Loucy (cell line): ENCODE measurements around the gene DERA.

Experiments used
- H2AFZ ChIP-seq: fragments of 200-600 bp; sonication (generic); 2 replicates; pipeline ENCODE4 v1.6.0; 2016; ENCODE audit warnings: antibody characterized with exemption, mild to moderate bottlenecking, low read length, moderate library complexity
- H3F3A ChIP-seq: fragments of 200-600 bp; 2 replicates; pipeline ENCODE4 v1.6.0; 2016; ENCODE audit warnings: antibody characterized with exemption, low read depth, mild to moderate bottlenecking
- H3K27me3 ChIP-seq: fragments of 200-600 bp; sonication (generic); 2 replicates; pipeline ENCODE4 v1.6.1; 2014; ENCODE audit warnings: low read length, mild to moderate bottlenecking; ENCODE audit not compliant: insufficient read depth, poor library complexity, severe bottlenecking
- H3K36me3 ChIP-seq: fragments of 200-600 bp; sonication (generic); 2 replicates; pipeline ENCODE4 v1.6.1; 2016; ENCODE audit warnings: low read length; ENCODE audit not compliant: insufficient read depth
- H3K4me1 ChIP-seq: fragments of 200-600 bp; sonication (generic); 2 replicates; pipeline ENCODE4 v1.5.1; 2014; ENCODE audit warnings: low read length, mild to moderate bottlenecking; ENCODE audit not compliant: insufficient read depth, poor library complexity, severe bottlenecking
- H3K4me2 ChIP-seq: fragments of 200-600 bp; sonication (generic); 2 replicates; pipeline ENCODE4 v1.6.0; 2014; ENCODE audit warnings: antibody characterized with exemption, low read length, low read depth, mild to moderate bottlenecking; ENCODE audit not compliant: poor library complexity, severe bottlenecking
- H3K4me3 ChIP-seq: fragments of 200-600 bp; sonication (generic); 2 replicates; pipeline ENCODE4 v1.5.1; 2014; ENCODE audit warnings: low read length, mild to moderate bottlenecking, mixed read lengths; ENCODE audit not compliant: poor library complexity, severe bottlenecking
- H3K79me2 ChIP-seq: fragments of 200-600 bp; sonication (generic); 2 replicates; pipeline ENCODE4 v1.6.1; 2014; ENCODE audit warnings: low read length; ENCODE audit not compliant: insufficient read depth
- H3K9ac ChIP-seq: fragments of 200-600 bp; sonication (generic); 2 replicates; pipeline ENCODE4 v1.6.0; 2014; ENCODE audit warnings: mild to moderate bottlenecking, low read depth, low read length, moderate library complexity; ENCODE audit not compliant: poor library complexity, severe bottlenecking
- H3K9me2 ChIP-seq: fragments of 200-600 bp; sonication (generic); replicated peaks from 2 replicates; pipeline ENCODE4 v1.6.1; 2016; ENCODE audit warnings: low read depth, low read length, mixed read lengths
- H3K9me3 ChIP-seq: fragments of 200-600 bp; sonication (generic); 2 replicates; pipeline ENCODE4 v1.6.1; 2014; ENCODE audit warnings: mild to moderate bottlenecking, antibody characterized with exemption, low read length, low read depth; ENCODE audit not compliant: insufficient read depth
- H4K20me1 ChIP-seq: fragments of 200-600 bp; sonication (generic); 2 replicates; pipeline ENCODE4 v1.6.0; 2014; ENCODE audit warnings: antibody characterized with exemption, low read length, mild to moderate bottlenecking; ENCODE audit not compliant: insufficient read depth, poor library complexity, severe bottlenecking
- EZH2phosphoT487 ChIP-seq: fragments of 200-600 bp; IDR thresholded peaks from 2 replicates; pipeline ENCODE4 v1.6.1; 2018; ENCODE audit warnings: antibody characterized with exemption, mild to moderate bottlenecking, moderate library complexity, borderline replicate concordance
- TF ChIP-seq, protein P1 (sequence below): fragments of 200-600 bp; sonication (generic); conservative IDR thresholded peaks from 2 replicates; pipeline ENCODE4 v1.5.1; 2014; ENCODE audit warnings: mild to moderate bottlenecking, antibody characterized with exemption, low read length

The DERA gene

DNA sequence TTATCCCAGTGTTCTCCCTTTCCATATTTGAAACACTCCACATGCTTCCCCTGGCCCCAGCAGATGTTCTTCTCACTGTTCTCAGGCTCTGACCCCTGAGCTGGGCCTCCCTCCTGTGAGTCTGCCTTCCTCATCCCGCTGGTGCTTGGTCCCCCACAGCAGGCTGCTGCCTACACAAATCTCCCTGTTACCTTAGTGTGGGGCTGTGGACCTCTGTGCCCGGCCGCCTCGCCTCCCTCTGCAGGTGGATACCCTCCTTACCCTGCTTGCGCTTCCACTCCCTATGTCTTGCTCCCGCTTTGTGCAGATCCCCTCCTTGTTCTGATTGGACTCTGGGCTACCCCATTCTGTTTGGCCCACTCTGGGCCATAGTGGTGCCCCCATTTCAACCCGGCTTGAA is 6.9 kb downstream of the DERA start:
- H3K9ac ChIP-seq, result no peak overlapping the region
- no peak overlapping the region for H2AFZ ChIP-seq
- no peak overlapping the region for H3K4me2 ChIP-seq
- no peaks in the 10 kb centered on the region for H3F3A ChIP-seq
- H3K36me3 ChIP-seq, result no peaks in the 10 kb centered on the region
- H3K79me2 ChIP-seq, result peaks cover 12% of the 10 kb centered on the region
- H3K4me3 ChIP-seq, result no peak overlapping the region
- TF ChIP-seq, protein P1, sequence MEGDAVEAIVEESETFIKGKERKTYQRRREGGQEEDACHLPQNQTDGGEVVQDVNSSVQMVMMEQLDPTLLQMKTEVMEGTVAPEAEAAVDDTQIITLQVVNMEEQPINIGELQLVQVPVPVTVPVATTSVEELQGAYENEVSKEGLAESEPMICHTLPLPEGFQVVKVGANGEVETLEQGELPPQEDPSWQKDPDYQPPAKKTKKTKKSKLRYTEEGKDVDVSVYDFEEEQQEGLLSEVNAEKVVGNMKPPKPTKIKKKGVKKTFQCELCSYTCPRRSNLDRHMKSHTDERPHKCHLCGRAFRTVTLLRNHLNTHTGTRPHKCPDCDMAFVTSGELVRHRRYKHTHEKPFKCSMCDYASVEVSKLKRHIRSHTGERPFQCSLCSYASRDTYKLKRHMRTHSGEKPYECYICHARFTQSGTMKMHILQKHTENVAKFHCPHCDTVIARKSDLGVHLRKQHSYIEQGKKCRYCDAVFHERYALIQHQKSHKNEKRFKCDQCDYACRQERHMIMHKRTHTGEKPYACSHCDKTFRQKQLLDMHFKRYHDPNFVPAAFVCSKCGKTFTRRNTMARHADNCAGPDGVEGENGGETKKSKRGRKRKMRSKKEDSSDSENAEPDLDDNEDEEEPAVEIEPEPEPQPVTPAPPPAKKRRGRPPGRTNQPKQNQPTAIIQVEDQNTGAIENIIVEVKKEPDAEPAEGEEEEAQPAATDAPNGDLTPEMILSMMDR, result no peak
- no peak for TF ChIP-seq EZH2phosphoT487
- H4K20me1 ChIP-seq, result no peaks in the 10 kb centered on the region
- H3K27me3 ChIP-seq, result no peaks in the 10 kb centered on the region
- H3K9me2 ChIP-seq, result no peaks in the 10 kb centered on the region
- H3K4me1 ChIP-seq, result no peaks in the 10 kb centered on the region
- no peaks in the 10 kb centered on the region for H3K9me3 ChIP-seq

DNA sequence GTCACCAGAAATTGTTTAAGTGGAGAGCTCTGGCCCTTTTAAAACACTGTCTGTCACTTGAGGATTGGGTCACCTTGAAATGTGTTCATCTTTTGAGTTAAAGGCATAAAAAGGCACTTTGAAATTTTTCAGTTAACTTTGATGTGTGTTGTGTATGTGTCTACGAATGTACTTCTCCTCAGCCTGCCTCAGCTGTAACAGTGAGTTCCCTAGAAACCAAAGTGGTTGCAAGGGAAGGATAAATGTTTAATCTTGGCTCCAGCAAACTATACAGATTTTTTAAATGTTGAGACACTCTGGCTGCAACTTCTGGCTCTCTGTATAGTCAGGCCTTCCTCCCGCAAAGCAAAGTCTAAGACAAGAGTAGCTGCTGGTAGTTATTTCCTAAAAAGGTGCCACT is 8.3 kb downstream of the DERA start:
- Histone ChIP-seq H3K9me2 (no peaks in the 10 kb centered on the region), H3K4me2 (no peak overlapping the region), H3K4me1 (no peaks in the 10 kb centered on the region), H3K79me2 (peaks cover 5% of the 10 kb centered on the region; the same call in 1 of the 2 replicates), H3F3A (no peaks in the 10 kb centered on the region), H4K20me1 (no peaks in the 10 kb centered on the region), H3K4me3 (no peak overlapping the region), H3K9me3 (no peaks in the 10 kb centered on the region), H3K9ac (no peak overlapping the region), H3K27me3 (no peaks in the 10 kb centered on the region), H3K36me3 (no peaks in the 10 kb centered on the region), H2AFZ (no peak overlapping the region)
- TF ChIP-seq, protein P1, result no peak
- TF ChIP-seq EZH2phosphoT487, result no peak

DNA sequence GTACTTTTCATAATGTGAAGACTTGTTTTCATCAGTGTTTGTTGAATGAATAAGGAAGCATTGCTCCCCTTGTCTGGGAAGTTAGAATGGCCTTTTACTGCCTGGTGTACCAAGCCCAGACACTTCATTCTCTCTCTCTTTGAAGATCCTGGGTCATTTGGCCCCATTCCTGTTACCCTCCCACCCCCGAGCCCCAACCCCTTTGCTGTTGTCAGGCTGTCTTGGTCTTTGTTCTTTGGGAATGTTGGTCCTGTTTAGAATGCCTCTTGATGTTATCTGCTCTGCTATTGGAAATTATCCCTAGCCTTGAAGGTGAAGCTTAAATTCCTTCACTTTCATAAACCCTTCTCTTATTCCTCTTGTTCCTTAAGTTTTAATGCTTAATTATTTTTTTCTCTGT is 13.8 kb downstream of the DERA start:
- Histone ChIP-seq H3K4me2 (no peak overlapping the region), H3K9me3 (no peaks in the 10 kb centered on the region), H3F3A (no peaks in the 10 kb centered on the region), H3K4me3 (no peak overlapping the region), H3K4me1 (no peaks in the 10 kb centered on the region), H3K36me3 (no peaks in the 10 kb centered on the region), H3K27me3 (no peaks in the 10 kb centered on the region), H3K9ac (no peak overlapping the region), H4K20me1 (no peaks in the 10 kb centered on the region), H2AFZ (no peak overlapping the region), H3K79me2 (peaks cover 5% of the 10 kb centered on the region; the same call in 1 of the 2 replicates), H3K9me2 (no peaks in the 10 kb centered on the region)
- no peak for TF ChIP-seq EZH2phosphoT487
- TF ChIP-seq, protein P1, result no peak
